ENCODE measurements around the gene GNA15. TPM values are rescaled to one million over a fixed set of nuclear protein-coding genes. Genes with fewer than 3 reads are reported as not detected.
A peak's percentile ranks its signal among the peaks of the same experiment; 100 is the strongest.

GNA15 gene
- polyA plus RNA-seq, 3 donors: 38.7 to 45.0 (median 41.3) TPM

- intact Hi-C loops (cut with micrococcal nuclease): no loop called here
- no peak overlapping the region for H3K4me3 ChIP-seq (replicated peaks in 1 of 3; ENCODE audit: low read depth in 2 of 3, low read length in 3 of 3)
- peak overlapping the region in 1 of 7 donors; percentile 36 for H3K27ac Mint-ChIP-seq
- no peaks in the 10 kb centered on the region for H3K36me3 ChIP-seq (replicated peaks in 1 of 2; ENCODE audit: control insufficient read depth in 1 of 2, insufficient read depth in 2 of 2, low read length in 2 of 2)
- peaks cover 15% of the 10 kb centered on the region for H3K4me1 Mint-ChIP-seq
- TF ChIP-seq CTCF (IDR thresholded peaks at IDR 0.05): no peak
- no peaks in the 10 kb centered on the region for H3K27me3 ChIP-seq (ENCODE audit: control insufficient read depth in 2 of 2, insufficient read depth in 2 of 2, low read length in 2 of 2)
- peaks cover 0 to 3% (median 2%) of the 10 kb centered on the region in 3 donors for H3K27me3 Mint-ChIP-seq (ENCODE audit: low read depth in 3 of 3)
- no peaks in the 10 kb centered on the region for H3K9me3 ChIP-seq (replicated peaks in 1 of 2; ENCODE audit: control insufficient read depth in 1 of 2, insufficient read depth in 1 of 2, low read length in 2 of 2)
- no peak overlapping the region for H3K27ac ChIP-seq (ENCODE audit: low read depth in 1 of 2, low read length in 2 of 2)
- H3K4me2 ChIP-seq (replicated peaks; ENCODE audit: extremely low read depth, low read length, poor library complexity, severe bottlenecking): no peak overlapping the region
- no peaks in the 10 kb centered on the region for H3K79me2 ChIP-seq (ENCODE audit: insufficient read depth, low read length)
- H3K36me3 Mint-ChIP-seq: peaks cover 0 to 7% of the 10 kb centered on the region in 2 donors
- no peaks in the 10 kb centered on the region for H3K9me3 Mint-ChIP-seq
- H3K9ac ChIP-seq (ENCODE audit: insufficient read depth, low read length, poor library complexity, severe bottlenecking): no peak overlapping the region
- 81% methylated on average over 23 of the region's 29 CpGs for WGBS (ENCODE audit: insufficient coverage)
- peaks cover 18 to 22% of the 10 kb centered on the region in 2 donors for H3K4me1 ChIP-seq (ENCODE audit: control insufficient read depth in 1 of 2, insufficient read depth in 2 of 2, low read length in 2 of 2)
- no peaks in the 10 kb centered on the region for H4K20me1 ChIP-seq (ENCODE audit: insufficient read depth, low read length)
- H3K4me3 Mint-ChIP-seq: no peak overlapping the region
- no peak for DNase-seq
- H2AFZ ChIP-seq (ENCODE audit: insufficient read depth, low read depth, low read length, poor library complexity, severe bottlenecking): no peak overlapping the region
Measured at GRCh38 chr19:3123088-3123721, 12.6 kb upstream of the GNA15 start.

- Histone ChIP-seq H4K20me1 (ENCODE audit: insufficient read depth, low read length) (no peaks in the 10 kb centered on the region), H3K79me2 (ENCODE audit: insufficient read depth, low read length) (no peaks in the 10 kb centered on the region), H2AFZ (ENCODE audit: insufficient read depth, low read depth, low read length, poor library complexity, severe bottlenecking) (no peak overlapping the region), H3K9me3 (replicated peaks in 1 of 2; ENCODE audit: control insufficient read depth in 1 of 2, insufficient read depth in 1 of 2, low read length in 2 of 2) (no peaks in the 10 kb centered on the region), H3K4me3 (replicated peaks in 1 of 3; ENCODE audit: low read depth in 2 of 3, low read length in 3 of 3) (no peak overlapping the region), H3K27me3 (ENCODE audit: control insufficient read depth in 2 of 2, insufficient read depth in 2 of 2, low read length in 2 of 2) (no peaks in the 10 kb centered on the region), H3K27ac (ENCODE audit: low read depth in 1 of 2, low read length in 2 of 2) (no peak overlapping the region), H3K9ac (ENCODE audit: insufficient read depth, low read length, poor library complexity, severe bottlenecking) (no peak overlapping the region), H3K4me1 (ENCODE audit: control insufficient read depth in 1 of 2, insufficient read depth in 2 of 2, low read length in 2 of 2) (peaks cover 18 to 22% of the 10 kb centered on the region in 2 donors), H3K36me3 (replicated peaks in 1 of 2; ENCODE audit: control insufficient read depth in 1 of 2, insufficient read depth in 2 of 2, low read length in 2 of 2) (no peaks in the 10 kb centered on the region), H3K4me2 (replicated peaks; ENCODE audit: extremely low read depth, low read length, poor library complexity, severe bottlenecking) (no peak overlapping the region)
- Mint-ChIP-seq H3K27me3 (ENCODE audit: low read depth in 3 of 3) (peaks cover 0 to 3% (median 0%) of the 10 kb centered on the region in 3 donors), H3K4me3 (no peak overlapping the region), H3K9me3 (no peaks in the 10 kb centered on the region), H3K27ac (peak overlapping the region in 1 of 7 donors; percentile 36), H3K4me1 (peaks cover 17% of the 10 kb centered on the region), H3K36me3 (peaks cover 0 to 7% of the 10 kb centered on the region in 2 donors)
- no CpG with 5 or more reads among the region's 8 CpGs for WGBS (ENCODE audit: insufficient coverage)
- intact Hi-C loops (cut with micrococcal nuclease): no loop called here
- DNase-seq: no peak
- TF ChIP-seq CTCF (IDR thresholded peaks at IDR 0.05): no peak
Measured at GRCh38 chr19:3123956-3124355, 11.9 kb upstream of the GNA15 start.
